Liver (tissue), 3 donors: Measurements from ENCODE around the gene TSPYL6.

Source experiments
- EGR1 ChIP-seq, 2 donors: IDR thresholded peaks; 2 replicates each; pipeline ENCODE4 v1.6.1; 2016 to 2018; ENCODE audit warnings: antibody characterized with exemption in 2 of 2, low read depth in 2 of 2
- FOXA1 ChIP-seq: IDR thresholded peaks from 2 replicates; pipeline ENCODE4 v1.6.1; 2016; ENCODE audit warnings: antibody characterized with exemption
- JUND ChIP-seq, 2 donors: IDR thresholded peaks; 2 replicates each; pipeline ENCODE4 v1.6.1; 2016; ENCODE audit warnings: antibody characterized with exemption in 2 of 2
- NR2F2 ChIP-seq: IDR thresholded peaks from 2 replicates; pipeline ENCODE4 v1.6.1; 2016; ENCODE audit warnings: antibody characterized with exemption
- RAD21 ChIP-seq, 2 donors: IDR thresholded peaks; 2 replicates each; pipeline ENCODE4 v1.6.1; 2016; ENCODE audit warnings: antibody characterized with exemption in 2 of 2, mild to moderate bottlenecking in 2 of 2
- RXRA ChIP-seq, 2 donors: IDR thresholded peaks; 2 replicates each; pipeline ENCODE4 v1.6.1; 2017 to 2018; ENCODE audit warnings: antibody characterized with exemption in 2 of 2, mild to moderate bottlenecking in 1 of 2
- SP1 ChIP-seq: IDR thresholded peaks from 2 replicates; pipeline ENCODE4 v1.6.1; 2018; ENCODE audit warnings: antibody characterized with exemption, mild to moderate bottlenecking
- TAF1 ChIP-seq: conservative IDR thresholded peaks from 2 replicates; pipeline ENCODE4 v1.6.1; 2016; ENCODE audit warnings: antibody characterized with exemption, mild to moderate bottlenecking
- YY1 ChIP-seq: IDR thresholded peaks from 2 replicates; pipeline ENCODE4 v1.6.1; 2016; ENCODE audit warnings: antibody characterized with exemption, mild to moderate bottlenecking
- TF ChIP-seq, protein P1 (sequence below): fragments of 150-350 bp; IDR thresholded peaks from 2 replicates; pipeline ENCODE4 v1.5.1; 2017; ENCODE audit warnings: improper control_type of control experiment, low read depth, low read length; ENCODE audit not compliant: missing input control
- TF ChIP-seq, protein P2 (sequence below): IDR thresholded peaks from 2 replicates; pipeline ENCODE4 v1.6.1; 2016; ENCODE audit warnings: antibody characterized with exemption
- TF ChIP-seq, protein P3 (sequence below): IDR thresholded peaks from 2 replicates; pipeline ENCODE4 v1.6.1; 2016; ENCODE audit warnings: antibody characterized with exemption, mild to moderate bottlenecking
- donor health status: healthy.
- donor health status: healthy.

DNA sequence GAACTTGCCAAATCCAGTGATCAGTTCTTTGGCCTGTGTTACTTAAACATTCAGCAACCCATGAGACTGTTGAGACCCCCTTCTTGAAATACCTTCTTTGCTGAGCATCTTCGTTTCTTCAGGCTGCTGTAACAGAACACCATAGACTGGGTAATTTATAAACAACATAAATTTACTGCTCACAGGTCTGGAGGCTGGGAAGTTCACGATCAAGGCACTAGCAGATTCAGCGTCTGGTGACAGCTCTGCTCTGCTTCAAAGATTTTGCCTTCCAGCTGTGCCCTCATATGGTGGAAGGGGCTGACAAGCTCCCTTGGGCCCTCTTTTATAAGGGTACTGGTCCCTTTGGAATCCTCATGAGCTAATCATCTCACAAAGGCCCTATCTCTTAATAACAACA, 28.8 kb upstream of the TSPYL6 start:
- TF ChIP-seq JUND (IDR thresholded peaks at IDR 0.05): no peak
- TF ChIP-seq, protein P1, sequence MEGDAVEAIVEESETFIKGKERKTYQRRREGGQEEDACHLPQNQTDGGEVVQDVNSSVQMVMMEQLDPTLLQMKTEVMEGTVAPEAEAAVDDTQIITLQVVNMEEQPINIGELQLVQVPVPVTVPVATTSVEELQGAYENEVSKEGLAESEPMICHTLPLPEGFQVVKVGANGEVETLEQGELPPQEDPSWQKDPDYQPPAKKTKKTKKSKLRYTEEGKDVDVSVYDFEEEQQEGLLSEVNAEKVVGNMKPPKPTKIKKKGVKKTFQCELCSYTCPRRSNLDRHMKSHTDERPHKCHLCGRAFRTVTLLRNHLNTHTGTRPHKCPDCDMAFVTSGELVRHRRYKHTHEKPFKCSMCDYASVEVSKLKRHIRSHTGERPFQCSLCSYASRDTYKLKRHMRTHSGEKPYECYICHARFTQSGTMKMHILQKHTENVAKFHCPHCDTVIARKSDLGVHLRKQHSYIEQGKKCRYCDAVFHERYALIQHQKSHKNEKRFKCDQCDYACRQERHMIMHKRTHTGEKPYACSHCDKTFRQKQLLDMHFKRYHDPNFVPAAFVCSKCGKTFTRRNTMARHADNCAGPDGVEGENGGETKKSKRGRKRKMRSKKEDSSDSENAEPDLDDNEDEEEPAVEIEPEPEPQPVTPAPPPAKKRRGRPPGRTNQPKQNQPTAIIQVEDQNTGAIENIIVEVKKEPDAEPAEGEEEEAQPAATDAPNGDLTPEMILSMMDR: no peak
- TF ChIP-seq EGR1 (IDR thresholded peaks at IDR 0.05; ENCODE audit: low read depth in 2 of 2): no peak
- no peak for TF ChIP-seq RAD21 (IDR thresholded peaks at IDR 0.05)
- no peak for TF ChIP-seq SP1
- TF ChIP-seq YY1: no peak
- TF ChIP-seq, protein P2, sequence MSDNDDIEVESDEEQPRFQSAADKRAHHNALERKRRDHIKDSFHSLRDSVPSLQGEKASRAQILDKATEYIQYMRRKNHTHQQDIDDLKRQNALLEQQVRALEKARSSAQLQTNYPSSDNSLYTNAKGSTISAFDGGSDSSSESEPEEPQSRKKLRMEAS: no peak
- no peak for TF ChIP-seq TAF1
- TF ChIP-seq, protein P3, sequence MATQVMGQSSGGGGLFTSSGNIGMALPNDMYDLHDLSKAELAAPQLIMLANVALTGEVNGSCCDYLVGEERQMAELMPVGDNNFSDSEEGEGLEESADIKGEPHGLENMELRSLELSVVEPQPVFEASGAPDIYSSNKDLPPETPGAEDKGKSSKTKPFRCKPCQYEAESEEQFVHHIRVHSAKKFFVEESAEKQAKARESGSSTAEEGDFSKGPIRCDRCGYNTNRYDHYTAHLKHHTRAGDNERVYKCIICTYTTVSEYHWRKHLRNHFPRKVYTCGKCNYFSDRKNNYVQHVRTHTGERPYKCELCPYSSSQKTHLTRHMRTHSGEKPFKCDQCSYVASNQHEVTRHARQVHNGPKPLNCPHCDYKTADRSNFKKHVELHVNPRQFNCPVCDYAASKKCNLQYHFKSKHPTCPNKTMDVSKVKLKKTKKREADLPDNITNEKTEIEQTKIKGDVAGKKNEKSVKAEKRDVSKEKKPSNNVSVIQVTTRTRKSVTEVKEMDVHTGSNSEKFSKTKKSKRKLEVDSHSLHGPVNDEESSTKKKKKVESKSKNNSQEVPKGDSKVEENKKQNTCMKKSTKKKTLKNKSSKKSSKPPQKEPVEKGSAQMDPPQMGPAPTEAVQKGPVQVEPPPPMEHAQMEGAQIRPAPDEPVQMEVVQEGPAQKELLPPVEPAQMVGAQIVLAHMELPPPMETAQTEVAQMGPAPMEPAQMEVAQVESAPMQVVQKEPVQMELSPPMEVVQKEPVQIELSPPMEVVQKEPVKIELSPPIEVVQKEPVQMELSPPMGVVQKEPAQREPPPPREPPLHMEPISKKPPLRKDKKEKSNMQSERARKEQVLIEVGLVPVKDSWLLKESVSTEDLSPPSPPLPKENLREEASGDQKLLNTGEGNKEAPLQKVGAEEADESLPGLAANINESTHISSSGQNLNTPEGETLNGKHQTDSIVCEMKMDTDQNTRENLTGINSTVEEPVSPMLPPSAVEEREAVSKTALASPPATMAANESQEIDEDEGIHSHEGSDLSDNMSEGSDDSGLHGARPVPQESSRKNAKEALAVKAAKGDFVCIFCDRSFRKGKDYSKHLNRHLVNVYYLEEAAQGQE: no peak
- TF ChIP-seq NR2F2: no peak
- TF ChIP-seq RXRA (IDR thresholded peaks at IDR 0.05): no peak
- TF ChIP-seq FOXA1: no peak
